ENCODE measurements around the gene NGB. TPM values are rescaled to one million over a fixed set of nuclear protein-coding genes. Genes with fewer than 3 reads are reported as not detected.

The NGB gene
- total RNA-seq, 1 donor, result not detected

DNA sequence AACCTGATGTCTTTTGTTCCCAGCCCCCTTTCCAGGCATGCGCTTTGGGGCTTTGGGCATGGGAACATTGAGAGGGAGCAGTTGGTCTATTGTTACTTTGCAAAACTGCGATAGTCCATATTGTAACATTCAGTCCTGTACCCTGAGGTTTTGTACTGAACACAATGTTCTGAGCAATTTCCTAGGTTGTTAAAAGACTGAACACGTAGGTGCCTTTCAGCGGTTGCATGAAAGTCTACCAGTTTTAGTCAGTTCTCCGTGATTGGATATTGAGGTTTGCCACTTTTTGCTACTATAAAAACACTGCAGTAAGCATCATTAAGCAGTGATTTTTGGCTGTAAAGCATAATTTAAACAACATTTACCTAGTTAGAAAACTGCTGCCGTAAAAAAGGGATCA is 20.1 kb downstream of the NGB start:
- TF ChIP-seq CTCF (IDR thresholded peaks at IDR 0.05; ENCODE audit: insufficient read depth, low read length), result no peak
- no peak overlapping the region for H3K4me3 ChIP-seq (ENCODE audit: low read depth, low read length)
- no peak for DNase-seq (ENCODE audit: low read depth)

- no peak for TF ChIP-seq CTCF (IDR thresholded peaks at IDR 0.05; ENCODE audit: insufficient read depth, low read length)
- H3K4me3 ChIP-seq (ENCODE audit: low read depth, low read length), result no peak overlapping the region
Observed at GRCh38 chr14:77249286-77249685, 21.7 kb downstream of the NGB start.

DNA sequence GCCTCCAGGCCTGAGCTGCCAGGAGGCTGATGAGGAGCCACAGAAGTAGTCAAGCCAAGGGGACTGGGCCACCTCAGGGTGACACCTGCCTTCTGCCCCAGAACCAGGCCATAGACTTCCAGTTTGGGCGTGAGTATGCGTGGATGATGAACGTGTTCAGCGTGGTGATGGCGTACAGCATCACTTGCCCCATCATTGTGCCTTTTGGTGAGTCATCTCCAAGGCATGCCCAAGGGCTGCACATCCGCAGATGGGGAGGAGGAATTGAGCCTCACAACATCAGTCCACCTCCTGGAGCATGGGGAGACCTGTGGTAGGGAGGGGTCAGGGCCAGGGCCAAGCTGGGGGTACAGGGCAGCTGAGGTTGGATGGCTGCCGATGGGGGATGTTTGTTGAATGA is 22.3 kb downstream of the NGB start:
- no peak for TF ChIP-seq CTCF (IDR thresholded peaks at IDR 0.05; ENCODE audit: insufficient read depth, low read length)
- no peak for DNase-seq (ENCODE audit: low read depth)

More at GRCh38 chr14:77249286-77249685, 21.7 kb downstream of the NGB start:
- DNase-seq (ENCODE audit: low read depth), result no peak

GRCh38 chr14:77246784-77247183 is 24.2 kb downstream of the NGB start:
- no peak for DNase-seq (ENCODE audit: low read depth)
- TF ChIP-seq CTCF (IDR thresholded peaks at IDR 0.05; ENCODE audit: insufficient read depth, low read length), result no peak

More for the DNA sequence above, 22.3 kb downstream of the NGB start:
- H3K4me3 ChIP-seq (ENCODE audit: low read depth, low read length), result no peak overlapping the region

DNA sequence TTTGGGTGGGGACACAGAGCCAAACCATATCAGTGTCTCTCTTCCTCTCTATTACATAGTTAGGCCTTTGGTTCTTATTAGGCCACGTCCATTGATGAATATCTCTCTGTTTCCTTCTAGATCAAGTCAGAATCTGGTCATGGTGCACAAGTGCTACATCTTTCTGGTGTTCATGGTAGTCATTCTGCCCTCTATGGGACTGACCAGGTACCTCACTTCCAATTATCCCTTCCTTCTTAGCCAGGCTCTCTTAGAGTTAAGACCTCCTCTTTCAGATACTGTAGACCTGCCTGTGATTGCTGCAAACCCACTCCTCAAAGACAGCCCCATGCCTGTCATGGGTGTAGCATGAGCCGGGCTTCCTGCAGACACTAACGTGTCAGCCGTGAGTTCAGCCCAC is 25.2 kb downstream of the NGB start:
- TF ChIP-seq CTCF (IDR thresholded peaks at IDR 0.05; ENCODE audit: insufficient read depth, low read length), result no peak
- no peak for DNase-seq (ENCODE audit: low read depth)

More at GRCh38 chr14:77246784-77247183, 24.2 kb downstream of the NGB start:
- H3K4me3 ChIP-seq (ENCODE audit: low read depth, low read length), result no peak overlapping the region

DNA sequence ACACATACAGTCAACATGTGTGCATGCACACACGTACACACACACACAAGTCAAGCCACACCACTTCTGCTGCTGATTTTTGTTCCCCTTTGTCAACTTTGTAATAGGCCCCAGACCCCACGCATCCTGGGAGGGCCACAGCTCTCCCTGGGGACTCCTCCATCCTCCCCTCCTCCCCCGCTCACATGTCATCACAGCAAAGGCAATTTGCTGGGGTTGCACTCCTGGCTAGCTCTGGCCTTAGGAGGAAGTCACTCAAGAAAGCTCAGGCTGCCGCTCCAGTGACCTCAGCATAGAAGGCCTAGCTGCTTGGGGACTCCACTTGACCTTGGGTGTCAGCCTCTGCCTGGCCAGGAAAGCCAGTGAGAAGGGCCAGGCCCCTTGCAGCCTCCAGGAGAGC is 27.2 kb downstream of the NGB start:
- no peak for DNase-seq (ENCODE audit: low read depth)
- H3K4me3 ChIP-seq (ENCODE audit: low read depth, low read length), result no peak overlapping the region
- no peak for TF ChIP-seq CTCF (IDR thresholded peaks at IDR 0.05; ENCODE audit: insufficient read depth, low read length)

More for the DNA sequence above, 25.2 kb downstream of the NGB start:
- H3K4me3 ChIP-seq (ENCODE audit: low read depth, low read length), result no peak overlapping the region

GRCh38 chr14:77242752-77243151 is 28.3 kb downstream of the NGB start:
- H3K4me3 ChIP-seq (ENCODE audit: low read depth, low read length), result no peak overlapping the region
- no peak for TF ChIP-seq CTCF (IDR thresholded peaks at IDR 0.05; ENCODE audit: insufficient read depth, low read length)
- DNase-seq (ENCODE audit: low read depth), result no peak

Measured in fibroblast of the aortic adventitia (primary cell).